ENCODE measurements around the gene PKD1L1. TPM values are rescaled to one million over a fixed set of nuclear protein-coding genes. Genes with fewer than 3 reads are reported as not detected.

Gene PKD1L1
- total RNA-seq, 1 experiment from 2014 or later, result 0.17 TPM

GRCh38 chr7:47762207-47762606 lies 186.1 kb downstream of the PKD1L1 start:
- ATAC-seq (no peak), DNase-seq (ENCODE audit: low read depth, low spot score) (no peak)
- H3K4me2 ChIP-seq (ENCODE audit: low read length), result no peak overlapping the region
- H3K4me3 ChIP-seq (replicated peaks in 1 of 2; ENCODE audit: low read depth in 1 of 2, low read length in 2 of 2), result no peak overlapping the region
- CTCF ChIA-PET, result no interaction called here
- no peaks in the 10 kb centered on the region for H3K27me3 ChIP-seq (ENCODE audit: insufficient read depth, low read length)
- H2AFZ ChIP-seq (ENCODE audit: low read depth, low read length, poor library complexity, severe bottlenecking), result no peak overlapping the region
- no peaks in the 10 kb centered on the region for H3K9me2 ChIP-seq (ENCODE audit: insufficient read depth)
- TF ChIP-seq, protein P1, sequence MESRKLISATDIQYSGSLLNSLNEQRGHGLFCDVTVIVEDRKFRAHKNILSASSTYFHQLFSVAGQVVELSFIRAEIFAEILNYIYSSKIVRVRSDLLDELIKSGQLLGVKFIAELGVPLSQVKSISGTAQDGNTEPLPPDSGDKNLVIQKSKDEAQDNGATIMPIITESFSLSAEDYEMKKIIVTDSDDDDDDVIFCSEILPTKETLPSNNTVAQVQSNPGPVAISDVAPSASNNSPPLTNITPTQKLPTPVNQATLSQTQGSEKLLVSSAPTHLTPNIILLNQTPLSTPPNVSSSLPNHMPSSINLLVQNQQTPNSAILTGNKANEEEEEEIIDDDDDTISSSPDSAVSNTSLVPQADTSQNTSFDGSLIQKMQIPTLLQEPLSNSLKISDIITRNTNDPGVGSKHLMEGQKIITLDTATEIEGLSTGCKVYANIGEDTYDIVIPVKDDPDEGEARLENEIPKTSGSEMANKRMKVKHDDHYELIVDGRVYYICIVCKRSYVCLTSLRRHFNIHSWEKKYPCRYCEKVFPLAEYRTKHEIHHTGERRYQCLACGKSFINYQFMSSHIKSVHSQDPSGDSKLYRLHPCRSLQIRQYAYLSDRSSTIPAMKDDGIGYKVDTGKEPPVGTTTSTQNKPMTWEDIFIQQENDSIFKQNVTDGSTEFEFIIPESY (IDR thresholded peaks at IDR 0.05; ENCODE audit: extremely low read depth, insufficient replicate concordance, low read length), result no peak
- TF ChIP-seq, protein P2, sequence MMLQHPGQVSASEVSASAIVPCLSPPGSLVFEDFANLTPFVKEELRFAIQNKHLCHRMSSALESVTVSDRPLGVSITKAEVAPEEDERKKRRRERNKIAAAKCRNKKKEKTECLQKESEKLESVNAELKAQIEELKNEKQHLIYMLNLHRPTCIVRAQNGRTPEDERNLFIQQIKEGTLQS (IDR thresholded peaks at IDR 0.05), result no peak
- TF ChIP-seq, protein P3, sequence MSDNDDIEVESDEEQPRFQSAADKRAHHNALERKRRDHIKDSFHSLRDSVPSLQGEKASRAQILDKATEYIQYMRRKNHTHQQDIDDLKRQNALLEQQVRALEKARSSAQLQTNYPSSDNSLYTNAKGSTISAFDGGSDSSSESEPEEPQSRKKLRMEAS (IDR thresholded peaks at IDR 0.05), result no peak
- no peak for TF ChIP-seq CBX3 (IDR thresholded peaks at IDR 0.05; ENCODE audit: low read depth)
- TF ChIP-seq TCF7L2 (IDR thresholded peaks at IDR 0.05; ENCODE audit: borderline replicate concordance, extremely low read depth, insufficient read depth, insufficient read length), result no peak
- no peak for TF ChIP-seq EZH2 (IDR thresholded peaks at IDR 0.05)
- no peak for TF ChIP-seq POLR2AphosphoS5 (IDR thresholded peaks at IDR 0.05; ENCODE audit: low read depth, low read length)
- TF ChIP-seq SRF (IDR thresholded peaks at IDR 0.05; ENCODE audit: low read depth), result no peak
- TF ChIP-seq POLR2A (IDR thresholded peaks at IDR 0.05; ENCODE audit: borderline replicate concordance, extremely low read depth, insufficient read depth, insufficient read length), result no peak
- no peaks in the 10 kb centered on the region for H3K79me2 ChIP-seq (ENCODE audit: insufficient read depth, low read length)
- H3K36me3 ChIP-seq (ENCODE audit: control insufficient read depth in 1 of 2, insufficient read depth in 2 of 2, low read length in 2 of 2), result no peaks in the 10 kb centered on the region
- no peaks in the 10 kb centered on the region for H4K20me1 ChIP-seq (ENCODE audit: insufficient read depth)
- H3K4me1 ChIP-seq (ENCODE audit: control insufficient read depth in 1 of 2, insufficient read depth in 2 of 2, low read length in 2 of 2), result peaks cover 7 to 11% of the 10 kb centered on the region in 2 experiments; a peak in 3 of 4 replicates
- H3K27ac ChIP-seq (ENCODE audit: low read depth, low read length), result no peak overlapping the region
- H3K9ac ChIP-seq (ENCODE audit: low read length), result no peak overlapping the region
- intact Hi-C loops (cut with micrococcal nuclease), result no loop called here
- no peaks in the 10 kb centered on the region for H3K9me3 ChIP-seq (ENCODE audit: control insufficient read depth in 1 of 2, insufficient read depth in 1 of 2, low read depth in 1 of 2, low read length in 2 of 2)
- RAD21 ChIA-PET (ENCODE audit: low non-redundant PET in 1 of 2, low total read pairs in 2 of 2, uncharacterized antibody in 2 of 2, unreplicated experiment in 2 of 2), result no interaction called here
- no TSS peak for BruUV-seq (replicated peaks)
- POLR2A ChIA-PET, result no interaction called here

Measured in HCT116 (cell line).